BE2C (cell line): ENCODE data around the gene GALNT1.

Experiments used
- DNase-seq: peaks from one replicate; pipeline ENCODE4 v3.0.0-alpha.2; 2020
- H3K27me3 ChIP-seq: fragments of 250-450 bp; sonication (Bioruptor Pico); 2 replicates; pipeline ENCODE4 v1.5.1; 2020; ENCODE audit warnings: mild to moderate bottlenecking
- H3K36me3 ChIP-seq: fragments of 250-450 bp; sonication (Bioruptor Pico); 2 replicates; pipeline ENCODE4 v1.5.1; 2020; ENCODE audit warnings: mild to moderate bottlenecking
- H3K4me1 ChIP-seq: fragments of 250-450 bp; sonication (Bioruptor Pico); 2 replicates; pipeline ENCODE4 v1.5.1; 2020
- H3K4me3 ChIP-seq: 2 replicates; pipeline ENCODE4 v1.5.1; 2011; ENCODE audit warnings: low read depth, low read length
- H3K9me3 ChIP-seq: fragments of 250-450 bp; sonication (Bioruptor Pico); 2 replicates; pipeline ENCODE4 v1.5.1; 2020
- CTCF ChIP-seq: IDR thresholded peaks from 2 replicates; pipeline ENCODE4 v1.5.1; 2012; ENCODE audit warnings: mild to moderate bottlenecking, low read depth, low read length

Gene GALNT1

GRCh38 chr18:35739778-35740177 lies 158.2 kb downstream of the GALNT1 start:
- Histone ChIP-seq H3K27me3 (no peaks in the 10 kb centered on the region), H3K36me3 (no peaks in the 10 kb centered on the region), H3K9me3 (no peaks in the 10 kb centered on the region), H3K4me3 (no peak overlapping the region), H3K4me1 (no peaks in the 10 kb centered on the region)
- no peak for DNase-seq
- TF ChIP-seq CTCF, result no peak

GRCh38 chr18:35740656-35741055 lies 159.1 kb downstream of the GALNT1 start:
- H3K4me1 ChIP-seq, result no peaks in the 10 kb centered on the region
- no peak for TF ChIP-seq CTCF

GRCh38 chr18:35743916-35744315 lies 162.4 kb downstream of the GALNT1 start:
- Histone ChIP-seq H3K9me3 (no peaks in the 10 kb centered on the region), H3K4me3 (no peak overlapping the region), H3K4me1 (no peaks in the 10 kb centered on the region), H3K36me3 (no peaks in the 10 kb centered on the region), H3K27me3 (no peaks in the 10 kb centered on the region)
- no peak for TF ChIP-seq CTCF
- DNase-seq, result no peak

More at GRCh38 chr18:35740656-35741055, 159.1 kb downstream of the GALNT1 start:
- no peak for DNase-seq
- Histone ChIP-seq H3K4me3 (no peak overlapping the region), H3K27me3 (no peaks in the 10 kb centered on the region), H3K36me3 (no peaks in the 10 kb centered on the region), H3K9me3 (no peaks in the 10 kb centered on the region)

- no peaks in the 10 kb centered on the region for H3K4me1 ChIP-seq
- no peaks in the 10 kb centered on the region for H3K36me3 ChIP-seq
- DNase-seq, result no peak
- H3K27me3 ChIP-seq, result no peaks in the 10 kb centered on the region
- no peak overlapping the region for H3K4me3 ChIP-seq
- TF ChIP-seq CTCF, result no peak
- no peaks in the 10 kb centered on the region for H3K9me3 ChIP-seq
Observed at GRCh38 chr18:35745814-35746213, 164.3 kb downstream of the GALNT1 start.

GRCh38 chr18:35746826-35747339 lies 165.3 kb downstream of the GALNT1 start:
- H3K4me1 ChIP-seq, result no peaks in the 10 kb centered on the region
- no peak overlapping the region for H3K4me3 ChIP-seq
- no peak for DNase-seq
- no peaks in the 10 kb centered on the region for H3K36me3 ChIP-seq
- no peaks in the 10 kb centered on the region for H3K9me3 ChIP-seq
- no peaks in the 10 kb centered on the region for H3K27me3 ChIP-seq
- TF ChIP-seq CTCF, result no peak

GRCh38 chr18:35747894-35748472 lies 166.4 kb downstream of the GALNT1 start:
- Histone ChIP-seq H3K4me3 (no peak overlapping the region), H3K27me3 (no peaks in the 10 kb centered on the region), H3K4me1 (no peaks in the 10 kb centered on the region), H3K9me3 (no peaks in the 10 kb centered on the region), H3K36me3 (no peaks in the 10 kb centered on the region)
- no peak for TF ChIP-seq CTCF
- no peak for DNase-seq
